Aorta (tissue), 5 donors: ENCODE results near the gene PEX7. TPM values are rescaled to one million over a fixed set of nuclear protein-coding genes. Genes with fewer than 3 reads are reported as not detected.
"Not testable (repeated sequence)": the region's sequence is repeated elsewhere in the genome, so short reads cannot be mapped to it uniquely, and the experiment has no call there.

Experiments
- ATAC-seq: fragments of 200-7000 bp; cut with Tn5 transposase; one replicate; pipeline ENCODE4 v1.9.1; 2022; ENCODE audit warnings: moderate library complexity; ENCODE audit not compliant: low FRiP score
- DNase-seq, 2 donors: peaks; one replicate each; pipeline ENCODE4 v3.0.0-alpha.2; 2020
- H3K27ac ChIP-seq, 2 donors: one replicate each; pipeline ENCODE4 v1.5.1; 2013; ENCODE audit warnings: low read length in 2 of 2, mild to moderate bottlenecking in 2 of 2, moderate library complexity in 2 of 2, control low read depth in 1 of 2, inconsistent platforms in 1 of 2, low read depth in 1 of 2
- H3K27me3 ChIP-seq, 2 donors: one replicate each; pipeline ENCODE4 v1.6.1; 2013; ENCODE audit warnings: control low read depth in 1 of 2, low read length in 1 of 2, mild to moderate bottlenecking in 1 of 2, moderate library complexity in 1 of 2; ENCODE audit not compliant: insufficient read depth in 2 of 2, control insufficient read depth in 1 of 2
- H3K36me3 ChIP-seq, 2 donors: one replicate each; pipeline ENCODE4 v1.6.1; 2013; ENCODE audit warnings: control low read depth in 1 of 2, low read length in 1 of 2, mild to moderate bottlenecking in 1 of 2; ENCODE audit not compliant: insufficient read depth in 2 of 2, control insufficient read depth in 1 of 2
- H3K4me1 ChIP-seq, 2 donors: one replicate each; pipeline ENCODE4 v1.6.1; 2013; ENCODE audit warnings: low read length in 2 of 2, control low read depth in 1 of 2, mild to moderate bottlenecking in 1 of 2, moderate library complexity in 1 of 2; ENCODE audit not compliant: insufficient read depth in 2 of 2, control insufficient read depth in 1 of 2
- H3K4me3 ChIP-seq, 2 donors: one replicate each; pipeline ENCODE4 v1.5.1; 2013; ENCODE audit warnings: low read length in 2 of 2, control low read depth in 1 of 2, mild to moderate bottlenecking in 1 of 2
- H3K9me3 ChIP-seq: one replicate; pipeline ENCODE4 v1.6.1; 2013; ENCODE audit warnings: mild to moderate bottlenecking, low read length; ENCODE audit not compliant: control insufficient read depth
- WGBS, 2 donors: extraction: QIAGEN DNeasy Blood & Tissue Kit; methylation state at CpG; one replicate each; pipeline ENCODE4 v1.1.7; 2013; 5-methylcytosine and 5-hydroxymethylcytosine counted together
- intact Hi-C, 2 donors: fragments of 100-400 bp; cut with DNase I; formaldehyde crosslinking; loops; one replicate each; pipeline versions ENCODE4 v1.14.2 to v1.15.0; 2022
- polyA plus RNA-seq, 2 donors: library from polyadenylated mRNA; stranded (reverse); fragments of 200-250 nt; gene quantifications; one replicate each; pipeline ENCODE4 v1.2.3, GENCODE V29; 2013
- total RNA-seq, 2 donors: library from RNA; stranded (reverse); fragmentation: NEBNext Ultra II Directional; extraction: Animal tissue kit (Norgen Biotek cat#: 25700); gene quantifications; one replicate each; pipeline ENCODE4 v1.2.1, GENCODE V29; 2021
- donor health status: healthy with polysubstance abuse.
- donor health status: Bipolar disorder and iron deficiency.
- donor health status: DM: no; HTN: no; CAD: no.
- donor health status: DM: no; HTN: no; CAD: no.
- donor health status: DM: yes; HTN: yes; CAD: no.

Gene PEX7
- total and polyA plus RNA-seq, 4 donors: 4.2 to 5.8 (median 5.2) TPM

GRCh38 chr6:136866872-136867416 lies 44.6 kb downstream of the PEX7 start:
- H3K9me3 ChIP-seq: no peaks in the 10 kb centered on the region
- no peak overlapping the region for H3K4me3 ChIP-seq
- no peak overlapping the region for H3K27ac ChIP-seq
- H3K27me3 ChIP-seq: no peaks in the 10 kb centered on the region
- ATAC-seq: no peak
- no peak for DNase-seq
- H3K4me1 ChIP-seq: no peaks in the 10 kb centered on the region
- 64 to 67% methylated on average over 4 of the region's 4 CpGs for WGBS, 2 donors
- intact Hi-C loops: no loop called here
- H3K36me3 ChIP-seq: peaks cover 2 to 4% of the 10 kb centered on the region in 2 donors

GRCh38 chr6:136869451-136869850 lies 47.1 kb downstream of the PEX7 start:
- ATAC-seq: no peak
- Histone ChIP-seq H3K4me3 (no peak overlapping the region), H3K27me3 (no peaks in the 10 kb centered on the region), H3K27ac (no peak overlapping the region), H3K36me3 (peaks cover 2 to 4% of the 10 kb centered on the region in 2 donors), H3K9me3 (peaks cover 2% of the 10 kb centered on the region), H3K4me1 (no peaks in the 10 kb centered on the region)
- no peak for DNase-seq
- 91% methylated on average over 2 of the region's 2 CpGs for WGBS, 2 donors
- intact Hi-C loops: no loop called here

GRCh38 chr6:136873748-136874147 lies 51.4 kb downstream of the PEX7 start:
- WGBS, 2 donors: 81 to 82% methylated on average over 3 of the region's 3 CpGs
- ATAC-seq (no peak), DNase-seq (no peak)
- no peak overlapping the region for H3K27ac ChIP-seq
- intact Hi-C loops: no loop called here
- no peaks in the 10 kb centered on the region for H3K4me1 ChIP-seq
- H3K4me3 ChIP-seq: no peak overlapping the region
- peaks cover 0 to 4% of the 10 kb centered on the region in 2 donors for H3K36me3 ChIP-seq
- peaks cover 2% of the 10 kb centered on the region for H3K9me3 ChIP-seq
- no peaks in the 10 kb centered on the region for H3K27me3 ChIP-seq

- H3K4me1 ChIP-seq, ATAC-seq, H3K36me3 ChIP-seq, H3K27me3 ChIP-seq, H3K9me3 ChIP-seq, intact Hi-C loops, H3K27ac ChIP-seq, DNase-seq, H3K4me3 ChIP-seq: not testable (repeated sequence)
- 98% methylated on average over 4 of the region's 4 CpGs for WGBS, 2 donors
Observed at GRCh38 chr6:136876469-136876868, 54.1 kb downstream of the PEX7 start.

GRCh38 chr6:136880748-136881460 lies 58.5 kb downstream of the PEX7 start:
- ATAC-seq: no peak
- H3K36me3 ChIP-seq: no peaks in the 10 kb centered on the region
- WGBS, 2 donors: 78 to 84% methylated on average over 4 of the region's 4 CpGs
- no peaks in the 10 kb centered on the region for H3K9me3 ChIP-seq
- no peak overlapping the region for H3K4me3 ChIP-seq
- no peaks in the 10 kb centered on the region for H3K4me1 ChIP-seq
- no peak for DNase-seq
- H3K27me3 ChIP-seq: no peaks in the 10 kb centered on the region
- H3K27ac ChIP-seq: no peak overlapping the region
- intact Hi-C loops: no loop called here

GRCh38 chr6:136886091-136886490 lies 63.7 kb downstream of the PEX7 start:
- DNase-seq (no peak), ATAC-seq (no peak)
- Histone ChIP-seq H3K27me3 (no peaks in the 10 kb centered on the region), H3K9me3 (no peaks in the 10 kb centered on the region), H3K4me1 (no peaks in the 10 kb centered on the region), H3K27ac (no peak overlapping the region), H3K4me3 (no peak overlapping the region), H3K36me3 (peaks cover 0 to 1% of the 10 kb centered on the region in 2 donors)
- intact Hi-C loops: no loop called here
- 85 to 90% methylated on average over 3 of the region's 3 CpGs for WGBS, 2 donors

GRCh38 chr6:136887953-136888352 lies 65.6 kb downstream of the PEX7 start:
- Histone ChIP-seq H3K4me3 (no peak overlapping the region), H3K36me3 (peaks cover 0 to 1% of the 10 kb centered on the region in 2 donors), H3K27me3 (no peaks in the 10 kb centered on the region), H3K27ac (no peak overlapping the region), H3K9me3 (no peaks in the 10 kb centered on the region), H3K4me1 (no peaks in the 10 kb centered on the region)
- intact Hi-C loops: no loop called here
- WGBS, 2 donors: 66 to 91% methylated on average over 1 of the region's 1 CpG
- no peak for ATAC-seq
- DNase-seq: no peak

- no peak for ATAC-seq
- H3K4me3 ChIP-seq: no peak overlapping the region
- no peaks in the 10 kb centered on the region for H3K4me1 ChIP-seq
- intact Hi-C loops: no loop called here
- DNase-seq: no peak
- no peak overlapping the region for H3K27ac ChIP-seq
- H3K27me3 ChIP-seq: no peaks in the 10 kb centered on the region
- no peaks in the 10 kb centered on the region for H3K9me3 ChIP-seq
- H3K36me3 ChIP-seq: peaks cover 0 to 1% of the 10 kb centered on the region in 2 donors
- 80 to 83% methylated on average over 6 of the region's 6 CpGs for WGBS, 2 donors
Observed at GRCh38 chr6:136889271-136890193, 67.1 kb downstream of the PEX7 start.
